Progenitor cell of endocrine pancreas (in vitro differentiated cells): ENCODE data around the gene PDCD7. TPM values are rescaled to one million over a fixed set of nuclear protein-coding genes. Genes with fewer than 3 reads are reported as not detected.
"Not testable (repeated sequence)": the region's sequence is repeated elsewhere in the genome, so short reads cannot be mapped to it uniquely, and the experiment has no call there.

Experiments used
- DNase-seq: peaks from one replicate; pipeline ENCODE4 v3.0.0; 2021; ENCODE audit warnings: low spot score; ENCODE audit not compliant: unreplicated experiment
- H3K27ac Mint-ChIP-seq: 2 replicates; pipeline ENCODE4 v1.8.0; 2021; ENCODE audit warnings: mild to moderate bottlenecking, moderate library complexity, mixed read lengths
- H3K27me3 Mint-ChIP-seq: 2 replicates; pipeline ENCODE4 v1.8.0; 2021; ENCODE audit warnings: mixed read lengths
- H3K36me3 Mint-ChIP-seq: 2 replicates; pipeline ENCODE4 v1.8.0; 2022; ENCODE audit warnings: mixed read lengths; ENCODE audit not compliant: insufficient read depth
- H3K4me1 Mint-ChIP-seq: 2 replicates; pipeline ENCODE4 v1.8.0; 2021; ENCODE audit warnings: low read depth, mixed read lengths
- H3K4me3 Mint-ChIP-seq: 2 replicates; pipeline ENCODE4 v1.8.0; 2021; ENCODE audit warnings: low read depth, mild to moderate bottlenecking, moderate library complexity, mixed read lengths
- H3K9me3 Mint-ChIP-seq: 2 replicates; pipeline ENCODE4 v1.8.0; 2021; ENCODE audit warnings: low read depth, mixed read lengths
- total RNA-seq: library from RNA; stranded (reverse); gene quantifications from 2 replicates; pipeline ENCODE4 v1.2.1, GENCODE V29; 2021
- TF ChIP-seq, protein P1 (sequence below): fragments of 200-600 bp; sonication (generic); IDR thresholded peaks from one replicate; pipeline ENCODE4 v1.5.0; 2021; ENCODE audit warnings: antibody characterized with exemption, mild to moderate bottlenecking; ENCODE audit not compliant: unreplicated experiment

PDCD7 gene
- total RNA-seq, 1 donor from 2014 or later = 34.4 TPM

DNA sequence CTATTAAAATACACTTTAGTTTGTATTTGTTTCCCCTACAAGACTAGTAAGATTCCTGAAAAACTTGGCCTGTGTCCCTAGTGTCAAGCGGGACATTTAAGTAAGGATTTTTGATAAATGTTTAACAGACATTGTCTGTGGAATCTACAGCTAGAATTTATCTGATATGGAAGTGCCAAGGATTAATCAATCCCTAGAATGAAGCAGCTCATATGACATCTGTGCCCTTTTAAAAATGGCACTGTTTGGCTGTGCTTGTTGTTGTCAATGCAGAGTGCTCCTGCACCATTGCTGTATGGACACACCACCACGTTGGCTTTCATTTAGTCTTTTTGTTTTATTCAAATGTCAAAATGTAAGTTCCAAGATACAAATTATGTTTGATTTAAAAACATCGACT is 14.3 kb upstream of the PDCD7 start:
- H3K27me3 Mint-ChIP-seq = no peaks in the 10 kb centered on the region
- no peak for DNase-seq
- H3K4me3 Mint-ChIP-seq = no peak overlapping the region
- H3K9me3 Mint-ChIP-seq = no peaks in the 10 kb centered on the region
- no peak overlapping the region for H3K27ac Mint-ChIP-seq
- TF ChIP-seq, protein P1, sequence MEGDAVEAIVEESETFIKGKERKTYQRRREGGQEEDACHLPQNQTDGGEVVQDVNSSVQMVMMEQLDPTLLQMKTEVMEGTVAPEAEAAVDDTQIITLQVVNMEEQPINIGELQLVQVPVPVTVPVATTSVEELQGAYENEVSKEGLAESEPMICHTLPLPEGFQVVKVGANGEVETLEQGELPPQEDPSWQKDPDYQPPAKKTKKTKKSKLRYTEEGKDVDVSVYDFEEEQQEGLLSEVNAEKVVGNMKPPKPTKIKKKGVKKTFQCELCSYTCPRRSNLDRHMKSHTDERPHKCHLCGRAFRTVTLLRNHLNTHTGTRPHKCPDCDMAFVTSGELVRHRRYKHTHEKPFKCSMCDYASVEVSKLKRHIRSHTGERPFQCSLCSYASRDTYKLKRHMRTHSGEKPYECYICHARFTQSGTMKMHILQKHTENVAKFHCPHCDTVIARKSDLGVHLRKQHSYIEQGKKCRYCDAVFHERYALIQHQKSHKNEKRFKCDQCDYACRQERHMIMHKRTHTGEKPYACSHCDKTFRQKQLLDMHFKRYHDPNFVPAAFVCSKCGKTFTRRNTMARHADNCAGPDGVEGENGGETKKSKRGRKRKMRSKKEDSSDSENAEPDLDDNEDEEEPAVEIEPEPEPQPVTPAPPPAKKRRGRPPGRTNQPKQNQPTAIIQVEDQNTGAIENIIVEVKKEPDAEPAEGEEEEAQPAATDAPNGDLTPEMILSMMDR = no peak
- H3K4me1 Mint-ChIP-seq = no peaks in the 10 kb centered on the region
- peaks cover 11% of the 10 kb centered on the region for H3K36me3 Mint-ChIP-seq

DNA sequence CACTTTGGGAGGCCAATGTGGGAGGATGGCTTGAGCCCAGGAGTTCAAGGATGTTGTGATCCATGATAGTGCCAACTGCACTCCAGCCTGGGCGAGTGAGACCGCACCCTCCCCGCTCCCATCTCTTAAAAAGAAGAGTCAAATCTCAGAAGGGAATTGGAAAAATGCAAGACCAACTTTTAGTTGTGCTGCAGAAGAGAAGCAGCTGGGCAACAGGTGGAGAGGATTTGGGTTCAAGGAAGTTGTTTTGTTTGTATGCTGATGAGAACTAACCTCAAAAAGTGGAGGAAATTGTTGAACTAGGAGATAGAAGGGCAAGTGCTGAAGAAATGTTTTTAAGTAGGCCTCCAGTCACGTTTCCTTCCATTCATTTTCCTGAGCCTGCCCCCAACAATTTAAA is 12.8 kb upstream of the PDCD7 start:
- no peak overlapping the region for H3K27ac Mint-ChIP-seq
- H3K4me3 Mint-ChIP-seq = no peak overlapping the region

DNA sequence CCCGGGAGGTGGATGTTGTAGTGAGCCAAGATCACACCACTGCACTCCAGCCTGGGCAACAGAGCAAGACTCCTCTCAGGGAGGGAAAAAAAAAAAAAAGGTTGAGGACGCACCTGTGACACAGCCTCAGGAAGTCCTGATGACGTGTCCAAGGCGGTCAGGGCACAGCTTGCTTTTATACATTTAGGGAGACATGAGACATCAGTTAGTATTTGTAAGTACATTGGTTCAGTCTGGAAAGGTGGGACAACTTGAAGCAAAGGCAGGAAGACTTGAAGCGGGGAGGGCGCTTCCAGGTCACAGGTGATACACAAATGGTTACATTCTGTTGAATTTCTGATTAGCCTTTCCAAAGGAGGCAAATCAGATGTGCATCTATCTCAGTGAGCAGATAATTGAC is 5.0 kb upstream of the PDCD7 start:
- not testable (repeated sequence) for DNase-seq, H3K27me3 Mint-ChIP-seq, H3K27ac Mint-ChIP-seq, H3K4me1 Mint-ChIP-seq, H3K4me3 Mint-ChIP-seq
- H3K36me3 Mint-ChIP-seq = peaks cover 10% of the 10 kb centered on the region
- peaks cover 14% of the 10 kb centered on the region for H3K9me3 Mint-ChIP-seq

More for the DNA sequence above, 12.8 kb upstream of the PDCD7 start:
- Mint-ChIP-seq H3K9me3 (no peaks in the 10 kb centered on the region), H3K4me1 (no peaks in the 10 kb centered on the region), H3K36me3 (peaks cover 8% of the 10 kb centered on the region), H3K27me3 (no peaks in the 10 kb centered on the region)
- DNase-seq = no peak
- TF ChIP-seq, protein P1 = no peak

DNA sequence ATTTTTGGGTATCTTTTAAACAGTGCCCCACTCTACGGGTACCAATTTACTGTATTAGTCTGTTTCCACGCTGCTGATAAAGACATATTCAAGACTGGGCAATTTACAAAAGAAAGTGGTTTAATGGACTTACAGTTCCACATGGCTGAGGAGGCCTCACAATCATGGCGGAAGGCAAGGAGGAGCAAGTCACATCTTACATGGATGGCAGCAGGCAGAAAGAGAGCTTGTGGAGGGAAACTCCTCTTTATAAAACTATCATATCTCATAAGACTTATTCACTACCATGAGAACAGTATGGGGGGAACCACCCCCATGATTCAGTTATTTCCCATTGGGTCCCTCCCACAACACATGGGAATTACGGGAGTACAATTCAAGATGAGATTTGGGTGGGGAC is 4.3 kb upstream of the PDCD7 start:
- H3K4me3 Mint-ChIP-seq, DNase-seq, H3K4me1 Mint-ChIP-seq, H3K27ac Mint-ChIP-seq, H3K27me3 Mint-ChIP-seq: not testable (repeated sequence)
- H3K36me3 Mint-ChIP-seq = peaks cover 11% of the 10 kb centered on the region
- peaks cover 14% of the 10 kb centered on the region for H3K9me3 Mint-ChIP-seq

DNA sequence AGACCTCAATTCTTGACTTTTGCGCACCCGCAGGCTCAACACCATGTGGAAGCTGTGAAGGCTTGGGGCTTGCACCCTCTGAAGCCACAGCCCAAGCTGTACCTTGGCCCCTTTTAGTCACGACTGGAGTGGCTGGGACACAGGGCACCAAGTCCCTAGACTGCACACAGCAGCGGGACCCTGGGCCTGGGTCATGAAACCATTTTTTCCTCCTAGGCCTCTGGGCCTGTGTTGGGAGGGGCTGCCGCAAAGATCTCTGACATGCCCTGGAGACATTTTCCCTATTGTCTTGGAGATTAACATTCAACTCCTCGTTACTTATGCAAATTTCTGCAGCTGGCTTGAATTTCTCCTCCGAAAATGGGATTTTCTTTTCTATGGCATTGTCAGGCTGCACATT is 3.5 kb upstream of the PDCD7 start:
- Mint-ChIP-seq H3K9me3 (peaks cover 14% of the 10 kb centered on the region), H3K4me1 (peaks cover 10% of the 10 kb centered on the region), H3K36me3 (peaks cover 11% of the 10 kb centered on the region)
- not testable (repeated sequence) for DNase-seq, H3K4me3 Mint-ChIP-seq, H3K27me3 Mint-ChIP-seq, H3K27ac Mint-ChIP-seq

DNA sequence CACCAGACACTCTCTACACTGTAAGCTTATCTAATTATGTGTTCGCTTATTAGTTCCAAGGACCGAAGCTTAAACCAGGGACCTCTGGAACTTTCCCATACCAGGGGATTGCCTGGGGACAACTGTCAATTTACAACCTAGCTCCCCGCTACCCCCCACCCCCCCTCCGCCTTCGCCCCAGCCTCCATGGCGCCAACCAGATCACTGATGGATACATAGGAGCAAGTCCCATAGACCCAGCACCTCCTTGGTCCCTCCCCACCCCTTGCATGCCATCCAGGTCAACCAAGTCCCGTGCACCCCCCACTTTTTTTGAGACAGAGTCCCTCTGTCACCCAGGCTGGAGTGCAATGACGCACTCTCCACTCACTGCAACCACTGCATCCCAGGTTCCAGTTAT is 930 bp upstream of the PDCD7 start:
- no peaks in the 10 kb centered on the region for H3K27me3 Mint-ChIP-seq
- H3K36me3 Mint-ChIP-seq = peaks cover 12% of the 10 kb centered on the region
- H3K9me3 Mint-ChIP-seq = peaks cover 14% of the 10 kb centered on the region
- TF ChIP-seq, protein P1 = no peak
- peak overlapping the region; percentile 87 for H3K4me3 Mint-ChIP-seq
- no peak overlapping the region for H3K27ac Mint-ChIP-seq
- peaks cover 12% of the 10 kb centered on the region for H3K4me1 Mint-ChIP-seq
- no peak for DNase-seq

DNA sequence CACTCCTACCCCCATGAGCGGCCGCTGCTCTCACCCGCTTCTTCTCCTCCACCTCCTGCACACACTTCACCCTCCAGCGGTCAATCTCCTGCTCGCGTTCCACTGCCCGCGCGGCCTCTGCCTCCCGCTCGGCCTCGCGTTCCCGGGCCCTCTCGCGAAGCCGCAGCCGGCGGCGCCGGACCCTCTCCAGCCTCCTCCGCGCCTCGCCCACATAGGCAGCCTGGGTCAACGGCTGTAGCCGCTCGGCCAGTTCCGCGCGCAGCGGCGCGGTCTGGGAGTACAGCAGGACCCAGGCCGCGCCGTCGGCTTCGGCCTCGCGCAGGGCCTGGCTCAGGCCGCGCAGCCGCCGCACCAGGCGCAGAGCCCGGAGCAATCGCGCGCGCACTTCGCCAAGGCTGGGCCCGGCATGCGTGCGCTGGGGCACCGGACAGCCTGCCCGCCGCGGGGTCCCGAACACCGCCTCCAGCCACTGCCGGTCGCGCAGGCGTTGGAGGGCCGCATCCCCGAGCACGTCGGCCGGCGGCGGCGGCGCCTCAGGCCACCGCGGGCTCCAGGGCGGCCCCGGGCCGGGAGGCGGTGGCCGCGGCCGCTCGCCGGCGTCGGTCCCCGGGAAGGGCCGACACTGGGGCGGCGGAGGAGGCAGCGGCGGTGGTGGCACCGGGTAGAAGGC is 595 bp downstream of the PDCD7 start:
- H3K9me3 Mint-ChIP-seq = peaks cover 11% of the 10 kb centered on the region
- no peaks in the 10 kb centered on the region for H3K27me3 Mint-ChIP-seq
- DNase-seq = peak; percentile 56
- H3K27ac Mint-ChIP-seq = peak overlapping the region; percentile 88
- peak overlapping the region; percentile 82 for H3K4me3 Mint-ChIP-seq
- peaks cover 12% of the 10 kb centered on the region for H3K4me1 Mint-ChIP-seq
- TF ChIP-seq, protein P1 = peak; percentile 18
- H3K36me3 Mint-ChIP-seq = peaks cover 14% of the 10 kb centered on the region
